HepG2 (cell line): Measurements from ENCODE around the gene RELB. TPM values are rescaled to one million over a fixed set of nuclear protein-coding genes. Genes with fewer than 3 reads are reported as not detected.

Experiments used
- BATF2 ChIP-seq: sonication (generic); formaldehyde crosslinking; IDR thresholded peaks from 2 replicates; pipeline ENCODE4 v1.8.0; 2022; ENCODE audit warnings: mild to moderate bottlenecking, missing genetic modification reagents, moderate library complexity
- CENPX ChIP-seq: sonication (generic); formaldehyde crosslinking; IDR thresholded peaks from 2 replicates; pipeline ENCODE4 v1.9.0; 2021; ENCODE audit warnings: mild to moderate bottlenecking, missing genetic modification reagents, moderate library complexity
- EHMT2 ChIP-seq: fragments of 200-600 bp; sonication (generic); IDR thresholded peaks from 2 replicates; pipeline ENCODE4 v1.7.0; 2017; ENCODE audit warnings: antibody characterized with exemption, low read depth, low read length, borderline replicate concordance
- HNF4A ChIP-seq: sonication (generic); formaldehyde crosslinking; IDR thresholded peaks from 2 replicates; pipeline ENCODE4 v1.4.0; 2020; ENCODE audit warnings: missing genetic modification reagents
- NRL ChIP-seq: sonication (generic); formaldehyde crosslinking; IDR thresholded peaks from 2 replicates; pipeline ENCODE4 v1.5.0; 2020; ENCODE audit warnings: missing genetic modification reagents, mild to moderate bottlenecking, moderate library complexity, borderline replicate concordance
- RARA ChIP-seq: IDR thresholded peaks from 2 replicates; pipeline ENCODE4 v1.6.1; 2016; ENCODE audit warnings: missing genetic modification reagents, missing compliant biosample characterization
- TCF7L2 ChIP-seq: IDR thresholded peaks from 2 replicates; pipeline ENCODE4 v1.6.1; 2011; ENCODE audit warnings: mild to moderate bottlenecking, low read depth, low read length, moderate library complexity
- ZNF264 ChIP-seq: sonication (generic); formaldehyde crosslinking; IDR thresholded peaks from 2 replicates; pipeline ENCODE4 v1.4.0; 2020; ENCODE audit warnings: missing genetic modification reagents
- ZNF605 ChIP-seq: sonication (generic); formaldehyde crosslinking; IDR thresholded peaks from 2 replicates; pipeline ENCODE4 v1.8.0; 2022; ENCODE audit warnings: mild to moderate bottlenecking, missing genetic modification reagents
- ZNF646 ChIP-seq: sonication (generic); formaldehyde crosslinking; IDR thresholded peaks from 2 replicates; pipeline ENCODE4 v1.9.0; 2021; ENCODE audit warnings: mild to moderate bottlenecking, missing genetic modification reagents
- polyA plus RNA-seq, 8 experiments: library from polyadenylated mRNA; depleted of rRNA in 3 of 8; stranded (reverse) in 7 of 8; unstranded in 1 of 8; fragments of >200 nt; fragmentation: Illumina TruSeq in 4 of 8; extraction: Trizol in 4 of 8; gene quantifications; 2 replicates each; pipeline versions ENCODE4 v1.2.1 to v1.2.3, GENCODE V29; 2011 to 2016; ENCODE audit warnings: low read depth in 4 of 8, missing spikeins in 1 of 8, mixed read lengths in 1 of 8; ENCODE audit not compliant: insufficient read depth in 1 of 8
- total RNA-seq, 5 experiments: library from RNA; depleted of rRNA; stranded (reverse); fragments of >200 nt; fragmentation: Illumina TruSeq; extraction: Trizol; gene quantifications; 2 replicates each; pipeline ENCODE4 v1.2.3, GENCODE V29; 2016; ENCODE audit warnings: low read depth in 1 of 5
- TF ChIP-seq, protein P1 (sequence below), 2 experiments: sonication (generic) in 1 of 2; formaldehyde crosslinking in 1 of 2; IDR thresholded peaks; 2 replicates each; pipeline versions ENCODE4 v1.6.1 to v1.9.0; 2014 to 2022; ENCODE audit warnings: antibody characterized with exemption in 1 of 2, borderline replicate concordance in 1 of 2, inconsistent platforms in 1 of 2, low read depth in 1 of 2, missing genetic modification reagents in 1 of 2

The RELB gene
- total and polyA plus RNA-seq, 2 of the 13 experiments (the other 11 are each of a cell fraction or from before 2014, with no cell fraction given) = 1.9 to 3.5 TPM

DNA sequence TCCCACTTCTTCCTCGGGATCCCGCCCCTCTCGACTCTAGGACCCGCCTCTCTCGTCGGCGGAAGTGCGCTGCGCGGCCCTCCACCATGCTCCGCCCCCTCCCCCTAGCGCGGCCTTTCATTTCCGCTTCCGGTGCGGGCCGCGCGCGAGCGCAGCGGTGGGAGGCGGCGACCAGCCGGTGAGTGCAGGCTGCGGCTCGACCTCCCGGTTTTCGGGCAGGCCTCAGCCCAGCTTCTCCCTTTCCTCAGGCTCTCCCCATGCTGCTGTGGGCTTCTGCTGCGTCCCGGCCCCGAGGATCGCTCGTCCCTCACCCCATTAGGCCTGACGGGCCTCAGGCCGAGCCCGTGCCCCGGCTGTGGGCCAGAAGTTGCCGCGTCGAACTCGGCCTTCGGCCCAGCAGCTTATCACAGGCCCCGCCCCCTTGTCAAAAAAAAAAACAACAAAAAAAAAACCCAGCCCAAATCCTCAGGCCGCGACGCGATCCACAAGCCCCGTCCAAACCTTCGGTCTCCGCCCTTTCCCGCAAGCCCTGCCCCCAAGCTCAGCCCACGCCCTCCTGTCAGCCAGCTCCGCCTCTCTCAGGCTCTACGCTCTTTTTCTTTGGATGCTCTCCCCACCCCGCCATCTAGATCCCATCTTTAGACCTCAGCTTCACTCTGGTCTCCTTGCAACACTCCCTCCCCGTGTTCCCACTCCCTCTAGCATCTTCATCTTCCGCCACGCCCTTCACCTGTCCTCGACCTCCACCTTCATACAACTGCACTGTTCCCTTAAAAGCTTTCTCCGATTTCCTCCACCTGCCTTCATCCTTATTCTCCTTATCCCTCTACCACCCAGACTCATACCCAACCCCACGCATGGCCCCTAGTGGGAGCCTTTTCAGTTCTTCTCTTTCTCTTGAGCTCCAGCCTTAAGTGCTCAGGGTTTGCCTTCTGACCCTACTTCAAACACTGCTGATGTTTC is 37.9 kb downstream of the RELB start, which contains the start of gene CLASRP (continued):
- TF ChIP-seq ZNF646 = no peak
- TF ChIP-seq, protein P1, sequence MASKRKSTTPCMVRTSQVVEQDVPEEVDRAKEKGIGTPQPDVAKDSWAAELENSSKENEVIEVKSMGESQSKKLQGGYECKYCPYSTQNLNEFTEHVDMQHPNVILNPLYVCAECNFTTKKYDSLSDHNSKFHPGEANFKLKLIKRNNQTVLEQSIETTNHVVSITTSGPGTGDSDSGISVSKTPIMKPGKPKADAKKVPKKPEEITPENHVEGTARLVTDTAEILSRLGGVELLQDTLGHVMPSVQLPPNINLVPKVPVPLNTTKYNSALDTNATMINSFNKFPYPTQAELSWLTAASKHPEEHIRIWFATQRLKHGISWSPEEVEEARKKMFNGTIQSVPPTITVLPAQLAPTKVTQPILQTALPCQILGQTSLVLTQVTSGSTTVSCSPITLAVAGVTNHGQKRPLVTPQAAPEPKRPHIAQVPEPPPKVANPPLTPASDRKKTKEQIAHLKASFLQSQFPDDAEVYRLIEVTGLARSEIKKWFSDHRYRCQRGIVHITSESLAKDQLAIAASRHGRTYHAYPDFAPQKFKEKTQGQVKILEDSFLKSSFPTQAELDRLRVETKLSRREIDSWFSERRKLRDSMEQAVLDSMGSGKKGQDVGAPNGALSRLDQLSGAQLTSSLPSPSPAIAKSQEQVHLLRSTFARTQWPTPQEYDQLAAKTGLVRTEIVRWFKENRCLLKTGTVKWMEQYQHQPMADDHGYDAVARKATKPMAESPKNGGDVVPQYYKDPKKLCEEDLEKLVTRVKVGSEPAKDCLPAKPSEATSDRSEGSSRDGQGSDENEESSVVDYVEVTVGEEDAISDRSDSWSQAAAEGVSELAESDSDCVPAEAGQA (IDR thresholded peaks at IDR 0.05; ENCODE audit: low read depth) = 0 out of 2 replicates have a peak, but pooled peaks have one; percentile 58
- TF ChIP-seq, protein P1 (CRISPR knock-in tag; IDR thresholded peaks at IDR 0.05; ENCODE audit: borderline replicate concordance) = peak; percentile 75; the same call in 1 of the 2 replicates
- no peak for TF ChIP-seq BATF2 (CRISPR knock-in tag)
- TF ChIP-seq RARA (CRISPR knock-in tag) = no peak
- no peak; the same call in 1 of the 2 replicates for TF ChIP-seq HNF4A (CRISPR knock-in tag)
- no peak for TF ChIP-seq EHMT2
- peak; percentile 86 for TF ChIP-seq ZNF264
- TF ChIP-seq NRL (CRISPR knock-in tag) = peak; percentile 73; the same call in 1 of the 2 replicates
- TF ChIP-seq CENPX = no peak
- TF ChIP-seq ZNF605 (CRISPR knock-in tag) = peak; percentile 55; the same call in 1 of the 2 replicates
- TF ChIP-seq TCF7L2 = no peak
